Sigmoid colon (tissue), 7 donors: ENCODE results near the gene DLG1. TPM values are rescaled to one million over a fixed set of nuclear protein-coding genes. Genes with fewer than 3 reads are reported as not detected.

ENCODE experiments used
- DNase-seq: peaks from one replicate; pipeline ENCODE4 v3.0.0-alpha.2; 2019
- H3K27ac ChIP-seq, 4 donors: fragments of 200-600 bp; sonication (generic); one replicate each; pipeline ENCODE4 v1.5.1; 2016 to 2019; ENCODE audit warnings: mild to moderate bottlenecking in 1 of 4
- H3K27me3 ChIP-seq, 3 donors: fragments of 200-600 bp; sonication (generic); one replicate each; pipeline ENCODE4 v1.5.1; 2019; ENCODE audit warnings: mild to moderate bottlenecking in 1 of 3
- H3K36me3 ChIP-seq, 4 donors: fragments of 200-600 bp; sonication (generic); one replicate each; pipeline ENCODE4 v1.5.1; 2016 to 2019
- H3K4me1 ChIP-seq, 4 donors: fragments of 200-600 bp; sonication (generic); one replicate each; pipeline ENCODE4 v1.5.1; 2017 to 2019
- H3K4me3 ChIP-seq, 4 donors: fragments of 200-600 bp; sonication (generic); one replicate each; pipeline ENCODE4 v1.5.1; 2017 to 2019; ENCODE audit warnings: mild to moderate bottlenecking in 2 of 4, moderate library complexity in 1 of 4
- H3K9me3 ChIP-seq, 4 donors: fragments of 200-600 bp in 3 of 4; sonication (generic) in 3 of 4; one replicate each; pipeline versions ENCODE4 v1.5.1 to v1.6.1; 2013 to 2019
- CTCF ChIP-seq, 4 experiments: fragments of 450-650 bp in 3 of 4; fragments of 200-600 bp in 1 of 4; IDR thresholded peaks; one replicate each; pipeline ENCODE4 v1.5.1; 2016 to 2019; ENCODE audit warnings: antibody characterized with exemption in 4 of 4, mild to moderate bottlenecking in 3 of 4, moderate library complexity in 2 of 4
- EP300 ChIP-seq, 4 donors: sonication (generic); formaldehyde crosslinking; IDR thresholded peaks; one replicate each; pipeline ENCODE4 v1.6.1; 2017; ENCODE audit warnings: antibody characterized with exemption in 4 of 4
- POLR2A ChIP-seq, 2 donors: fragments of 450-650 bp; IDR thresholded peaks; one replicate each; pipeline ENCODE4 v1.6.1; 2016; ENCODE audit warnings: antibody characterized with exemption in 2 of 2, mild to moderate bottlenecking in 2 of 2, moderate library complexity in 2 of 2
- POLR2AphosphoS5 ChIP-seq, 4 donors: sonication (generic); formaldehyde crosslinking; IDR thresholded peaks; one replicate each; pipeline ENCODE4 v1.6.1; 2017; ENCODE audit warnings: antibody characterized with exemption in 4 of 4
- WGBS, 2 donors: extraction: QIAGEN DNeasy Blood & Tissue Kit; methylation state at CpG; one replicate each; pipeline ENCODE4 v1.1.7; 2013; 5-methylcytosine and 5-hydroxymethylcytosine counted together
- intact Hi-C: fragments of 100-400 bp; cut with DNase I; formaldehyde crosslinking; loops from one replicate; pipeline ENCODE4 v1.15.1; 2023
- polyA plus RNA-seq, 3 donors: library from polyadenylated mRNA; stranded (reverse); fragments of 200-250 nt; gene quantifications; one replicate each; pipeline ENCODE4 v1.2.3, GENCODE V29; 2013
- total RNA-seq, 4 donors: library from RNA; depleted of rRNA; stranded (reverse); fragments of >200 nt; gene quantifications; one replicate each; pipeline ENCODE4 v1.1.0, GENCODE V29; 2016
- donor health status: healthy with polysubstance abuse.
- donor health status: Bipolar disorder and iron deficiency.
- donor health status: healthy.

The DLG1 gene
- total and polyA plus RNA-seq, 7 donors, result 30.6 to 83.7 (median 64.3) TPM

GRCh38 chr3:197001972-197002700 is 296.3 kb downstream of the DLG1 start:
- no peaks in the 10 kb centered on the region for H3K27me3 ChIP-seq
- intact Hi-C loops, result loop anchor here (2.0 kb wide), 3 partner anchors 27 to 185 kb away; partner anchors contain the start of genes MELTF and NCBP2
- WGBS, 2 donors, result 46 to 66% methylated on average over 55 of the region's 55 CpGs
- TF ChIP-seq EP300 (IDR thresholded peaks at IDR 0.05) (no peak), POLR2A (IDR thresholded peaks at IDR 0.05) (no peak), POLR2AphosphoS5 (IDR thresholded peaks at IDR 0.05) (no peak), CTCF (IDR thresholded peaks at IDR 0.05) (no peak)
- H3K27ac ChIP-seq, result peak overlapping the region; percentile 82 to 90 (median 86)
- no peaks in the 10 kb centered on the region for H3K36me3 ChIP-seq
- H3K4me3 ChIP-seq, result peak overlapping the region; percentile 46 to 80 (median 72)
- no peak for DNase-seq
- H3K4me1 ChIP-seq, result peaks cover 0 to 18% (median 13%) of the 10 kb centered on the region in 4 donors
- H3K9me3 ChIP-seq, result no peaks in the 10 kb centered on the region

- intact Hi-C loops, result no loop called here
- WGBS, 2 donors, result 95 to 97% methylated on average over 20 of the region's 20 CpGs
- H3K4me1 ChIP-seq, result peaks cover 0 to 18% (median 13%) of the 10 kb centered on the region in 4 donors
- peak overlapping the region in 2 of 4 donors; percentile 69 to 74 for H3K4me3 ChIP-seq
- H3K9me3 ChIP-seq, result no peaks in the 10 kb centered on the region
- peak overlapping the region; percentile 82 to 90 (median 86) for H3K27ac ChIP-seq
- no peaks in the 10 kb centered on the region for H3K36me3 ChIP-seq
- no peak for TF ChIP-seq POLR2A (IDR thresholded peaks at IDR 0.05)
- peak; percentile 37 for DNase-seq
- H3K27me3 ChIP-seq, result no peaks in the 10 kb centered on the region
These were observed 297.1 kb downstream of the DLG1 start for GRCh38 chr3:197001106-197001971.

GRCh38 chr3:197000211-197000610 is 298.2 kb downstream of the DLG1 start:
- 90 to 92% methylated on average over 5 of the region's 5 CpGs for WGBS, 2 donors
- no peak overlapping the region for H3K4me3 ChIP-seq
- intact Hi-C loops, result no loop called here

GRCh38 chr3:196998966-196999760 is 299.2 kb downstream of the DLG1 start:
- no peaks in the 10 kb centered on the region for H3K27me3 ChIP-seq
- peaks cover 0 to 18% (median 13%) of the 10 kb centered on the region in 4 donors for H3K4me1 ChIP-seq
- TF ChIP-seq POLR2AphosphoS5 (IDR thresholded peaks at IDR 0.05) (no peak), EP300 (IDR thresholded peaks at IDR 0.05) (no peak), CTCF (IDR thresholded peaks at IDR 0.05) (no peak), POLR2A (IDR thresholded peaks at IDR 0.05) (no peak)
- intact Hi-C loops, result no loop called here
- 87 to 91% methylated on average over 21 of the region's 21 CpGs for WGBS, 2 donors
- peak; percentile 40 for DNase-seq
- H3K36me3 ChIP-seq, result no peaks in the 10 kb centered on the region
- H3K27ac ChIP-seq, result no peak overlapping the region
- H3K9me3 ChIP-seq, result no peaks in the 10 kb centered on the region
- H3K4me3 ChIP-seq, result no peak overlapping the region

More at GRCh38 chr3:197000211-197000610, 298.2 kb downstream of the DLG1 start:
- TF ChIP-seq POLR2A (IDR thresholded peaks at IDR 0.05), result no peak
- no peak for TF ChIP-seq CTCF (IDR thresholded peaks at IDR 0.05)
- no peak for TF ChIP-seq EP300 (IDR thresholded peaks at IDR 0.05)
- no peak for TF ChIP-seq POLR2AphosphoS5 (IDR thresholded peaks at IDR 0.05)
- Histone ChIP-seq H3K4me1 (peaks cover 0 to 18% (median 13%) of the 10 kb centered on the region in 4 donors), H3K27me3 (no peaks in the 10 kb centered on the region), H3K27ac (no peak overlapping the region), H3K36me3 (no peaks in the 10 kb centered on the region), H3K9me3 (no peaks in the 10 kb centered on the region)
- peak; percentile 42 for DNase-seq
